AG09309 (cell line): ENCODE data around the gene IL1F10.

ENCODE experiments used
- DNase-seq: peaks from one replicate; pipeline ENCODE4 v3.0.0-alpha.2; 2010; ENCODE audit warnings: low read depth
- H3K4me3 ChIP-seq: 2 replicates; pipeline ENCODE4 v1.5.1; 2011; ENCODE audit warnings: mild to moderate bottlenecking, low read depth, low read length, moderate library complexity; ENCODE audit not compliant: control insufficient read depth
- TF ChIP-seq, protein P1 (sequence below): IDR thresholded peaks from 2 replicates; pipeline ENCODE4 v1.5.1; 2011; ENCODE audit warnings: mild to moderate bottlenecking, low read depth, low read length, inconsistent platforms; ENCODE audit not compliant: insufficient read depth, control insufficient read depth; ENCODE audit errors: missing control alignments

The IL1F10 gene

DNA sequence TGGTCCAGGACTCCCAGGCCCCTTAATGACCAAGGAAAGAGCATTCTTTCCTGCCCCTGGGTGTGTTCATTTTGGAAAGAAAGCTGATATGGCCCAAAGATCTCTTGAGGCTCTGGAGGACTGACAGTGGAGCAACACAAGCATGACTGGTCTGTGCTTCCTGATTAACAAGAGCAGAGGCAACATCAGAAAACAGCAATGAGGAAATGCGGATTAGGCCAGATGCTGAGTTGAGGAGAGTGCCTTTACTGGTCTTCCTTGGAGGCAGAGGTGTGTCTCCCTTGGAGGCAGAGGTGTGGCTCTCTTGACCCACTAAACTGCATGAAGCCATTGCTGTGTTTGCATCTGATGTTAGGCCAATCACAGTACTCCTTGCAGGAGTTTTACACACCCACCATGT, 35.0 kb upstream of the IL1F10 start:
- TF ChIP-seq, protein P1, sequence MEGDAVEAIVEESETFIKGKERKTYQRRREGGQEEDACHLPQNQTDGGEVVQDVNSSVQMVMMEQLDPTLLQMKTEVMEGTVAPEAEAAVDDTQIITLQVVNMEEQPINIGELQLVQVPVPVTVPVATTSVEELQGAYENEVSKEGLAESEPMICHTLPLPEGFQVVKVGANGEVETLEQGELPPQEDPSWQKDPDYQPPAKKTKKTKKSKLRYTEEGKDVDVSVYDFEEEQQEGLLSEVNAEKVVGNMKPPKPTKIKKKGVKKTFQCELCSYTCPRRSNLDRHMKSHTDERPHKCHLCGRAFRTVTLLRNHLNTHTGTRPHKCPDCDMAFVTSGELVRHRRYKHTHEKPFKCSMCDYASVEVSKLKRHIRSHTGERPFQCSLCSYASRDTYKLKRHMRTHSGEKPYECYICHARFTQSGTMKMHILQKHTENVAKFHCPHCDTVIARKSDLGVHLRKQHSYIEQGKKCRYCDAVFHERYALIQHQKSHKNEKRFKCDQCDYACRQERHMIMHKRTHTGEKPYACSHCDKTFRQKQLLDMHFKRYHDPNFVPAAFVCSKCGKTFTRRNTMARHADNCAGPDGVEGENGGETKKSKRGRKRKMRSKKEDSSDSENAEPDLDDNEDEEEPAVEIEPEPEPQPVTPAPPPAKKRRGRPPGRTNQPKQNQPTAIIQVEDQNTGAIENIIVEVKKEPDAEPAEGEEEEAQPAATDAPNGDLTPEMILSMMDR = no peak
- H3K4me3 ChIP-seq = no peak overlapping the region
- no peak for DNase-seq

DNA sequence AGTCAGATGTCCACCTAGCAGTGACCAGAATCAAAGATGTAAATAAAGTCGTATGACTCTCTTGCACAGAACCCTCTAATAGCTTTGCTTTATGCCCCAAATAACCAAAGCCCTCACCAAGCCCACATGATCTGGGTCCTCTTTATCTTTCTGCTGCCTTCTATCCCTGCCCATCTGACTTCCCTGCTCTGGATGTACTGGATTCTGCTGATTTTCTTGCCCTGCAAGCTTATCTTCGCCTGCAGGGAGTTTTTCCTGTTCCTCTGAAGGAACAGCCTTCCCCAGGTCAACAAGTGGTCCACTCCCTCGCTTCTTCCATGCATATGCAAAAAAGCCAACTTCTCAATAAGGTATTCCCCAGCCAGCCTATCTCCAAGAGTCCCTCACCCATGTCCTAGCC, 33.8 kb upstream of the IL1F10 start:
- TF ChIP-seq, protein P1 = no peak
- DNase-seq = no peak

DNA sequence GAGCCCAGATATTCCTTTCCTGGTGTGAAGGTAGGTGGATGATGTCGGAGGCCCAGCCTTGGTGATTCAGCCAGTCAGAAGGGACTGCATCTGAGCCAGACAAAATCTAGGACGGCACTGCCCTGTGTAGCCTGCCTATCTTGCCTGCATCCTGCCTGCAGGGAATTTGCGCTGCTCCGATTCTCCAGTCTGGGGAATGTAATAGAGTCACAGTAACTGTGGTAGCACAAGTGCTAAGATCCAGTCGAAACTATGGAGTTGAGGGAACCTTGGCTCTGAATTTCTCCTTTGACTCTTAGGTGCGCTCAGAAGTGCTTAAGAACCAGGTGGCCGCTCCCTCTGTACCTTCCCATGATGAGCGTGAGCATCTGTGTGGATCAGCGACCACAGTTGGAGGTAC, 31.0 kb upstream of the IL1F10 start:
- no peak overlapping the region for H3K4me3 ChIP-seq
- DNase-seq = no peak
- TF ChIP-seq, protein P1 = no peak

More for the DNA sequence above, 33.8 kb upstream of the IL1F10 start:
- no peak overlapping the region for H3K4me3 ChIP-seq

DNA sequence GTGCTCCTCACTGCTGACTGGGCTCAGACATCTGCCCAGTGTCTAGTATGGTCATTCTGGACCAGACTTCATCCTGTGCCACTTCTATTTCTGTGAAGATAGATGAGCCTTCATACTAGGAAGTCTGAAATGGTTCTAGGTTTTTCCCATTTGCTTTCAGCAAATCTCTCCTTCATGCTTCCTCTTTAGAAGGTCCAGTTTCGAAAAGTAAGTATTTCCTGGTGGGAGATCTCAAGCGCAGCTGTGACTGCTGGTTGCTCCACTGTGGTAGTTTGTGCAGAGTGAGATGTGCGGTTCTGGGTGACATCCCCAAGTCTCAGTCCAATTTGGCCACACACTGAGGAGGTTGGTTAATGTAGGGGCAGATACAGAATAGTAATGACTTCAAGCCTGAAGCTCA, 29.5 kb upstream of the IL1F10 start:
- TF ChIP-seq, protein P1 = no peak
- DNase-seq = no peak
- H3K4me3 ChIP-seq = no peak overlapping the region

DNA sequence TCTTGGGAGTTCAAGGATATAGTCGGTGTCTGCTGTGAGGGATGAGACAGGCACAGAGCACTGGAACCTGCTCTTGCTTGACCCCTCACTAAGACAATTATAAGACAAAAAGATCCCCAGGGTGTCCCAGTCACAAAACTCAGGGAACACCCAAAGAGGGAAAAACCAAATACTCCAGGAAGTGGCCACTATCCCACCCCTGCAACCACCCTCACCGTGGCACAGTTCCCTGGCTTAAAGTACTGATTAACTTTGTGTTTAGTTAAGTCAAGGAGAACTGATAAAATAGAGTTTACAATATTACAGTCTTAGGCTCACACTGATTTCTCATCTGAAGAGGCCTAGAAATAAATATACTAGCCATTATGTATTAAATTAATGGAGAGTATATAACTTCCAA, 28.6 kb upstream of the IL1F10 start:
- no peak overlapping the region for H3K4me3 ChIP-seq
- TF ChIP-seq, protein P1 = no peak
- DNase-seq = no peak

DNA sequence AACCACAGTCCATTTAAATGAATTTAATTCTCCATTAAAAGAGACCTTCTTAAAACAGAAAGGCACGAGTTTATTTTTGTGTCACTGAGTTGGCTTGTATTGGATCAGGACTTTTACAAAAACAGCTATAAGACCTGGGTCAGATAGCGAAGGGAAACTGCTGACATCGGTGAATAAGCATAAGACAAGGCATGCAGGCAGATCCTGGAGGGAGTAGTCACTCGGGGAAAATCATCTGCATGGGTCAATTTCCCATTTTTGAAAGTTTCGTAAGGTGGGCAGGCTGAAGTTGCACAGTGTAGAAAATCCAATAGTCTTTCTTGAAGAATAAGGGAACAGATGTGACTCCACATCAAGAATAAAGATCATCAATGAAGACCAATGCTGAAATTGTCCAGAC, 28.1 kb upstream of the IL1F10 start:
- TF ChIP-seq, protein P1 = no peak
- no peak overlapping the region for H3K4me3 ChIP-seq
- no peak for DNase-seq

DNA sequence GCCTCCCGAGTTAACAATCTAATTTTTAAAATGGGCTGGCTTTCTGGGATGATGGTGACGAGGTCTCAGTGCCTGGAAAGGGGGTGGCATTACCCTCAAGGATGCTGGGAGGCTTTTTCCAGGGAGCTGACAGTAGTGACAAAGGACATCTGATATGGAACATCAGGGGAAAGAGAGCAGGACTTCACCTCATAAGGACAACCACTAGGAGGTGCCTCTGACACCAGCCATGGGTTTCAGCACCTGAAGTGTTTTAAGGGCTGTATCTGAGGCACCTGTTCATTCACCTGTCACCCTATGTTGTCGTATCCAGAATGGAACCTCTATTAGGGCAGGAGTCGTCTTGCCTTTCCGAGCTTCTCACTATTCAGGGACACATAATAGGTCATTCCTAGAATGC, 25.9 kb upstream of the IL1F10 start:
- no peak overlapping the region for H3K4me3 ChIP-seq
- no peak for DNase-seq
- TF ChIP-seq, protein P1 = no peak
